Psoas muscle (tissue), 8 donors: ENCODE data around the gene NEIL1. TPM values are rescaled to one million over a fixed set of nuclear protein-coding genes. Genes with fewer than 3 reads are reported as not detected.
A peak's percentile ranks its signal among the peaks of the same experiment; 100 is the strongest.

Experiments used
- ATAC-seq, 4 donors: fragments of 200-7000 bp; cut with Tn5 transposase; one replicate each; pipeline ENCODE4 v1.9.1; 2020; ENCODE audit warnings: moderate library complexity in 3 of 4, mild to moderate bottlenecking in 2 of 4
- DNase-seq, 2 donors: peaks; one replicate each; pipeline ENCODE4 v3.0.0-alpha.2; 2020
- H3K27ac ChIP-seq: fragments of 200-600 bp; one replicate; pipeline ENCODE4 v1.8.0; 2022
- H3K27me3 ChIP-seq, 3 donors: fragments of 200-600 bp in 1 of 3; one replicate each; pipeline versions ENCODE4 v1.6.1 to v1.8.0; 2013 to 2022; ENCODE audit warnings: low read length in 2 of 3, mild to moderate bottlenecking in 2 of 3, moderate library complexity in 1 of 3; ENCODE audit not compliant: insufficient read depth in 3 of 3
- H3K36me3 ChIP-seq, 2 donors: fragments of 200-600 bp in 1 of 2; one replicate each; pipeline versions ENCODE4 v1.6.1 to v1.8.0; 2013 to 2022; ENCODE audit warnings: low read depth in 1 of 2, mild to moderate bottlenecking in 1 of 2, moderate library complexity in 1 of 2; ENCODE audit not compliant: insufficient read depth in 1 of 2
- H3K4me1 ChIP-seq: fragments of 200-600 bp; one replicate; pipeline ENCODE4 v1.8.0; 2022
- H3K4me3 ChIP-seq: fragments of 200-600 bp; one replicate; pipeline ENCODE4 v1.8.0; 2022; ENCODE audit warnings: mild to moderate bottlenecking
- H3K9me3 ChIP-seq: fragments of 200-600 bp; one replicate; pipeline ENCODE4 v1.8.0; 2022
- WGBS, 3 donors: extraction: QIAGEN DNeasy Blood & Tissue Kit; methylation state at CpG; one replicate each; pipeline versions ENCODE4 v1.1.6 to v1.1.7; 2013; 5-methylcytosine and 5-hydroxymethylcytosine counted together
- intact Hi-C, 2 donors: fragments of 100-400 bp; cut with DNase I; formaldehyde crosslinking; loops; one replicate each; pipeline versions ENCODE4 v1.11.0 to v1.14.2; 2022
- polyA plus RNA-seq, 3 donors: library from polyadenylated mRNA; stranded (reverse); fragments of 200-250 nt; gene quantifications; one replicate each; pipeline ENCODE4 v1.2.3, GENCODE V29; 2013
- total RNA-seq, 4 donors: library from RNA; stranded (reverse); fragmentation: NEBNext Ultra II Directional in 2 of 4; extraction: Animal tissue kit (Norgen Biotek cat#: 25700) in 2 of 4; gene quantifications; one replicate each; pipeline versions ENCODE4 v1.2.1 to v1.2.4, GENCODE V29; 2021 to 2023
- TF ChIP-seq, protein P1 (sequence below): fragments of 200-600 bp; IDR thresholded peaks from one replicate; pipeline ENCODE4 v1.8.0; 2022; ENCODE audit warnings: antibody characterized with exemption
- donor health status: healthy with polysubstance abuse.
- donor health status: DM: no; HTN: no; CAD: no; lungs with moderate emphysema.
- donor health status: Bipolar disorder and iron deficiency.
- donor health status: healthy.
- donor health status: DM: yes; HTN: yes; CAD: no.
- donor health status: DM: no; HTN: no; CAD: no.
- donor health status: DM: no; HTN: no; CAD: no.
- donor health status: DM: yes; HTN: yes; CAD: no.

Gene NEIL1
- total and polyA plus RNA-seq, 7 donors: 3.2 to 11.3 (median 4.4) TPM

DNA sequence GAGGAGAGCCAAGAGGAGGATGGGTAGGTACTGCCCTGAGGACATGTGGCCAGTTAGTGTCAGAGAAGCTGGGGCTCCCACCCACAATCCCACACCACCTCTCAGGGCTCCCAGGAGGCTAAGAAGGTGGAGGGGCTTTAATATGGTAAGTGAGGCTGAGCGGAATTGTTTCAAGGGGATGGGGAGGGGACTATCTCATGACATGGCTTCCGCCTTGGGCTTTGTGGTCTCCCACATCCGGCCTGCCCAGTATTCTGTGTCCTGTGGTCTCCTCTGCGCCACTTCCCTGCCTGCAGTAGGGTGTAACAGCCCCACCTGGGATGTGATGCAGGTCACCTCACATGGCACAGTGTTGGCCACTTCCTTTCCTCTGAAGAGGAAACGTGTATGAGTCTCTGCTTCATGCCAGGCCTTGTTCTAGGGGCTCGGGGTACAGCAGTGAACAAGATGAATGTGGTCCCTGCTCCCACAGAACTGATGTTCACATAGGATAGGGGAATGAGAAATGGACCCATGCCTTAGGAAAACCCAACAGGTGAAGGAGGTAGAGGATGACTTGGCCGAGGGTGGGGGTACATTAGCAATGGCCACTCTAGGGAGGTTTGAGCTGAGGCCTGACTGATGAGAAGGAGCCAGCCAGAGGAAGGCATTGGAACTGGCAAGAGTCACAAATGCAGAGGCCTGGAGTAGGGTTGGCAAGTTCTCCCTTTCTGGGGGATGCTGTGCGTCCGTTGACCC, 3.2 kb downstream of the NEIL1 start:
- no peak for DNase-seq
- TF ChIP-seq, protein P1, sequence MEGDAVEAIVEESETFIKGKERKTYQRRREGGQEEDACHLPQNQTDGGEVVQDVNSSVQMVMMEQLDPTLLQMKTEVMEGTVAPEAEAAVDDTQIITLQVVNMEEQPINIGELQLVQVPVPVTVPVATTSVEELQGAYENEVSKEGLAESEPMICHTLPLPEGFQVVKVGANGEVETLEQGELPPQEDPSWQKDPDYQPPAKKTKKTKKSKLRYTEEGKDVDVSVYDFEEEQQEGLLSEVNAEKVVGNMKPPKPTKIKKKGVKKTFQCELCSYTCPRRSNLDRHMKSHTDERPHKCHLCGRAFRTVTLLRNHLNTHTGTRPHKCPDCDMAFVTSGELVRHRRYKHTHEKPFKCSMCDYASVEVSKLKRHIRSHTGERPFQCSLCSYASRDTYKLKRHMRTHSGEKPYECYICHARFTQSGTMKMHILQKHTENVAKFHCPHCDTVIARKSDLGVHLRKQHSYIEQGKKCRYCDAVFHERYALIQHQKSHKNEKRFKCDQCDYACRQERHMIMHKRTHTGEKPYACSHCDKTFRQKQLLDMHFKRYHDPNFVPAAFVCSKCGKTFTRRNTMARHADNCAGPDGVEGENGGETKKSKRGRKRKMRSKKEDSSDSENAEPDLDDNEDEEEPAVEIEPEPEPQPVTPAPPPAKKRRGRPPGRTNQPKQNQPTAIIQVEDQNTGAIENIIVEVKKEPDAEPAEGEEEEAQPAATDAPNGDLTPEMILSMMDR: no peak
- Histone ChIP-seq H3K9me3 (no peaks in the 10 kb centered on the region), H3K4me3 (no peak overlapping the region), H3K36me3 (peaks cover 0 to 5% of the 10 kb centered on the region in 2 donors), H3K27ac (no peak overlapping the region), H3K27me3 (no peaks in the 10 kb centered on the region), H3K4me1 (peaks cover 8% of the 10 kb centered on the region)
- ATAC-seq: peak in 2 of 4 donors; percentile 7 to 10
- intact Hi-C loops: no loop called here
- WGBS, 3 donors: 67 to 77% (median 71%) methylated on average over 7 to 9 of the region's 9 CpGs

GRCh38 chr15:75350601-75351361, 3.9 kb downstream of the NEIL1 start:
- Histone ChIP-seq H3K9me3 (no peaks in the 10 kb centered on the region), H3K4me3 (no peak overlapping the region), H3K4me1 (peaks cover 8% of the 10 kb centered on the region), H3K27ac (no peak overlapping the region), H3K36me3 (peaks cover 1 to 13% of the 10 kb centered on the region in 2 donors), H3K27me3 (no peaks in the 10 kb centered on the region)
- intact Hi-C loops: no loop called here
- peak in 1 of 2 donors; percentile 38 for DNase-seq
- ATAC-seq: no peak
- TF ChIP-seq, protein P1: no peak
- 61 to 73% (median 62%) methylated on average over 7 of the region's 7 CpGs for WGBS, 3 donors

DNA sequence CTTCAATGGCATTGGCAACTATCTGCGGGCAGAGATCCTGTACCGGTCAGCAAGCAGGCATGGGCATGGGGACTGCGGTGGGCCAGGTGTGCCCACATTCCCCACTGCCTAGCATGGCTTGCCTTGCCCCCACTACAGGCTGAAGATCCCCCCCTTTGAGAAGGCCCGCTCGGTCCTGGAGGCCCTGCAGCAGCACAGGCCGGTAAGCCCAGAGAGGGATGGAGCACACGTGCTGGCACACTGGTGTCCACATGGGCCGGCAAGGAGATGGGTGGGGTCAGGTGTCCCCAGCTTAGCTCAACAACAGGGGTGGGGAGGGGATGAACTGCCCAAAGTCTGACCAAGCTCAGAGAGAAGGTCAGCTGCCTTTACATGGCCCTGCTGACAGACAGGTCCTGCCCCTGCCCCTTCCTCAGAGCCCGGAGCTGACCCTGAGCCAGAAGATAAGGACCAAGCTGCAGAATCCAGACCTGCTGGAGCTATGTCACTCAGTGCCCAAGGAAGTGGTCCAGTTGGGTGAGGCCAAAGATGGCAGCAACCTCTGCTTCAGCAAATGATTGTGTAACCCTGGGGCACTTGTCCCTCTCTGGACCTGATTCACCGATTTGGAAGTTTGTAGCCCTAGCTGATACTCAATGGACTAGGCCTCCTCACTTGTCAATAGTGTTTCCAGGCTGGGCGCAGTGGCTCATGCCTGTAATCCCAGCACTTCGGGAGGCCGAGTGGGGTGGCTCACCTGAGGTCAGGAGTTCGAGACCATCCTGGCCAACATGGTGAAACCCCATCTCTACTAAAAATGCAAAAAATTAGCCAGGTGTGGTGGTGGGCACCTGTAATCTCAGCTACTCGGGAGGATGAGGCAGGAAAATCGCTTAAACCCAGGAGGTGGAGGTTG, 5.6 kb downstream of the NEIL1 start:
- TF ChIP-seq, protein P1: no peak
- Histone ChIP-seq H3K36me3 (peaks cover 8 to 29% of the 10 kb centered on the region in 2 donors), H3K27ac (no peak overlapping the region), H3K27me3 (no peaks in the 10 kb centered on the region), H3K9me3 (no peaks in the 10 kb centered on the region), H3K4me1 (peaks cover 8% of the 10 kb centered on the region), H3K4me3 (no peak overlapping the region)
- WGBS, 3 donors: 84 to 86% (median 86%) methylated on average over 14 to 16 of the region's 16 CpGs
- ATAC-seq (no peak), DNase-seq (no peak)
- intact Hi-C loops: no loop called here

GRCh38 chr15:75353604-75354003, 6.8 kb downstream of the NEIL1 start:
- peaks cover 5% of the 10 kb centered on the region for H3K4me1 ChIP-seq
- H3K36me3 ChIP-seq: peaks cover 8 to 41% of the 10 kb centered on the region in 2 donors
- H3K27ac ChIP-seq: no peak overlapping the region
- TF ChIP-seq, protein P1: no peak
- 83 to 85% (median 84%) methylated on average over 7 of the region's 7 CpGs for WGBS, 3 donors
- H3K4me3 ChIP-seq: no peak overlapping the region
- H3K9me3 ChIP-seq: no peaks in the 10 kb centered on the region
- DNase-seq: no peak
- no peaks in the 10 kb centered on the region for H3K27me3 ChIP-seq
- intact Hi-C loops: no loop called here
- ATAC-seq: no peak
